ENCODE results near the gene TYRP1.
"Not testable (repeated sequence)": the region's sequence is repeated elsewhere in the genome, so short reads cannot be mapped to it uniquely, and the experiment has no call there.

Gene TYRP1, protein sequence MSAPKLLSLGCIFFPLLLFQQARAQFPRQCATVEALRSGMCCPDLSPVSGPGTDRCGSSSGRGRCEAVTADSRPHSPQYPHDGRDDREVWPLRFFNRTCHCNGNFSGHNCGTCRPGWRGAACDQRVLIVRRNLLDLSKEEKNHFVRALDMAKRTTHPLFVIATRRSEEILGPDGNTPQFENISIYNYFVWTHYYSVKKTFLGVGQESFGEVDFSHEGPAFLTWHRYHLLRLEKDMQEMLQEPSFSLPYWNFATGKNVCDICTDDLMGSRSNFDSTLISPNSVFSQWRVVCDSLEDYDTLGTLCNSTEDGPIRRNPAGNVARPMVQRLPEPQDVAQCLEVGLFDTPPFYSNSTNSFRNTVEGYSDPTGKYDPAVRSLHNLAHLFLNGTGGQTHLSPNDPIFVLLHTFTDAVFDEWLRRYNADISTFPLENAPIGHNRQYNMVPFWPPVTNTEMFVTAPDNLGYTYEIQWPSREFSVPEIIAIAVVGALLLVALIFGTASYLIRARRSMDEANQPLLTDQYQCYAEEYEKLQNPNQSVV

DNA sequence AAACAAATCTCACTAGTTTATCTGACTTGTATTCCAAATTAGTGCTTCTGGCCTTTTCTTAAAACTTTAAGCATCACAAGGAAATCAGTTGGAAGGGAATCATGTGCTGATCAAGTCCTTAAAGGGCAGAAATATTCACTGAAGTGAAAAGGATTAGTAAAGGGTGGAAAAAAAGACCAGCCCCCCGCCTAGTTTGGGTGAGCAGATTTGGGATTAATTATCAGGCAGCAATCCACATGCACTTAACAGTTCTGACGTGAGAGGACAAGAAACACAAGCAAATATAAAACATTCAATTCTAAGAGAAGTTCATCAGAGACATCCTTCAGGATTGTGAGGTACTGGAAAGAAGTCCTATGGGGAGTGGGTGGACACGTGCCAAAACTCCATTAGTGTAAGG is at the start of gene TYRP1:
TSS of gene TYRP1 (plus strand) at position 245 of the 400 bp plus-strand sequence. CDS start 612 bp downstream, outside the sequence.
- FAIRE-seq = no peak

DNA sequence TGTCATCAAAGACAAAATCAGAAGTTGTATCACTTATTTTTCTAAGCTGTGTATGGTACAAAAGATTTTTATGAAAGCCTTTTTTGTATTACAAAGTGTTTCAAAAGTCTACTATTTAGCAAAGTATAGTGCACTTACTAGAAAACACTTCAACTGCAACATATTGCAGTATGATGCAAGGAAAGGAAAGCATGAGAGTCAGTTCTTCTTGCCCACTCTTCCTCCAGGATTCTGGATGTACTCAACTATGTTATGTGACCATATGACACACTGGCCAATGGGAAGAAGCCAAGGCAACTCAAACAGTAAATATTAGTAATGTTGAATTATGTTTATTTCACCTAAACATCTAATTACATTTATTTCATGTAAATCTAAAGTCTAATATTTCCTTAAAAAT is 49.5 kb upstream of the TYRP1 start:
- FAIRE-seq = no peak

DNA sequence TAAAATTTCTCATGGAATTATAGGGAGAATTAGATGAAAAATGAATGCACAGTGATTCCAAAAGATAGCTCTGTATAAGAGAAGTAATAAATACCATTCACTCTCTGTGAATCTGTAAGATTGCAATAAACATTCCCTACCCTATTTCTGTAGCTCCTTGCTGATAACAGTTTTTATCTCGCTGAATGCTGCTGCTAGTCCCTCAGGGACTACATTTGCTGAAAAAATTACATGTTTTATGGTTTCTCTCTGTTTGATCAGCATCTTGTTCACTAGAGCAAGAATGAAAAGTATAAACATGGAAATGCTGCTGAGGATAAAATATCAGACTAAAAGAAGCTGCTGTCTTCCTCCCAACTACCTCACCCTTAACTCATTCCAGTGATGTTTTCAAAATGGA is 44.3 kb upstream of the TYRP1 start:
- no peak for FAIRE-seq

DNA sequence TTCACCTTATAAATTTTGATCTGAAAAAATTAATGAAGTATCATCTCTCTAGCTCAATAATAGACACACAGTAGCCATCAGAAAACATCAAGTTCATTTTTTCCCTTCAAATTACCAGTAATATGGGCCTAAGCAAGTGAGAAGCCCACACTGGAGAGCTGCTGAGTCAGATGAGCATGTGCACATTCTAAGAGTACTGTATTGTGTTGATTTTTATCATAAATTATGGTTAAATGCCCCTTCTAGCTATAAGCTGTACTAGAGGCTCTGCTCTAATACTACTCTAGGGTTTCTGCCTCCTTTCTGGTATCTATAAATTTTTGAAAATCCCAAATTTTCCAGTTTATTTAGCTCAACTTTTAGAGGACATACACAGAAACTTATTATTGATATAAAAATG is 42.1 kb upstream of the TYRP1 start:
- FAIRE-seq = no peak

DNA sequence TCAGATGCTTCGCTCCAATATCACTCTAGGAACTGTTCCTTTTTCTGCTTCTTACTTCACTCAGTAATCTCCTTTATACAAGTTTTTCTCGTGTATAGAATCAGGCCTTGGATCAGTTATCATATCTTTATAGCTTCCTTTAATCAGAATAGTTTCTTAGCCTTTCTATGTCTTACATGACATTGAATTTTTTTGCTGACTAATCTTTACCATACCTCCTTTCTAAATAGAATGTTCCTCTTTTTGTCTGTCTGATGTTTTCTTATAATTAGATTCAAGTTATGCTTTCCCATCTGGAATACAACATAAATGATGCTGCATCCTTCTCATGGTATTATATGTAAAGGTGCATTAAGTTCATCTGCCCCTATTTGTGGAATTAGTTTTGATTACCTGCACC is 40.2 kb upstream of the TYRP1 start:
- no peak for FAIRE-seq

DNA sequence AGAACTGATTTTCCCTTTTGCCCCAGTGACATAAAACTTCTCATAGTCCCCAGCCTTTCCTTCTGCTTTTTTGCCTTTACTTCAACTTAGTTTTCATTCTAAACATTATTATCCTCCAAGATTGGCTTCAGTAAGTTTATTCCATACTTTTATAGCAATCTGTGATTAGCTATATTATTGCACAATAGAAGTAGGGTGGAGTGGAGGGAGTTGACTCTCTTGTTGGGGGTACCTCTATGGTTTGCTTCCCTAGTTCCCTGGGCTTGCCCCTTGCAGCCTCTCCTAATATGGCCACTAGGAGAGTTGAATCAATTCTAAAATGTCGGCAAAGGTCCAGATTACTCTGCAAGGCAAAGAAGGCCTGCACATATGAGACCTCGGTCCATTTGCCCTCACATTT is 36.4 kb upstream of the TYRP1 start:
- no peak for FAIRE-seq

DNA sequence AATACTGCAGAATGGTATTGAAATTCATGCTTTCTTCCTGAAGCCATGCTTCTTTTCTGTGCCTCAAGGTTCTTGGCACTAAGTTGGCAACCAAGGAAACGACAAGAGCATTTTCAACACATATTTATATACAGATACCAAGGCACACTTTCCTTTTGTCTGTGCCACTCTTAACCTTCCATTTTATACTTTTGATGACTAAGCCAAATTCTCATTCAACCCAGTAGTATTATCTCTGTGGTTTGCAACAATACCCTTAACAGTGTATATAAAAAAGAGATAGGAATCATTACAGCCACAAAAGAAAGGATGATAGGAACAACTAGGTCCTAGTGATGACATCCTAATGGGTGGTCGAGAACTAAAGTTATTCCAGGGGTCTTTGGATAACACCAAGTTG is 36.0 kb upstream of the TYRP1 start:
- FAIRE-seq = no peak

DNA sequence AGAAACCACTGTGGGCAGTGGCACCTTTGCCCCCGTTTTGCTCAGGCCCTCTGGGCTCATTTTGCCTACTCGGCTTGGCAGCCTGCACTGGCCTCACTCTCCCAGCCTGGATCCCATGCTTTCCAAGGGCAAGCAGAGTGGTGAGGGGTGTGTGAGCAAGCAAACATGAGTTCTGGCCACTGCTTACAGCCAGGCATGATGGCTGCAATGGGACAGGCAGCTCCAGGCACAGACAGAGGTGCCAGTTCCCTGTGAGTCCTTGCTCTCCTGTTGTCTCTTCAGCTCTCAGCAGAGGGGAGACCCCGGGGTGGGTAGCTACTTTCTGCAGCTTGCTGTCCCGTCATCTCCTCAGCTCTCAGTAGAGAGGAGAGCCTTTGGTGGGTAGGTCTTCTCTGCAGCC is 35.2 kb upstream of the TYRP1 start:
- FAIRE-seq = no peak

DNA sequence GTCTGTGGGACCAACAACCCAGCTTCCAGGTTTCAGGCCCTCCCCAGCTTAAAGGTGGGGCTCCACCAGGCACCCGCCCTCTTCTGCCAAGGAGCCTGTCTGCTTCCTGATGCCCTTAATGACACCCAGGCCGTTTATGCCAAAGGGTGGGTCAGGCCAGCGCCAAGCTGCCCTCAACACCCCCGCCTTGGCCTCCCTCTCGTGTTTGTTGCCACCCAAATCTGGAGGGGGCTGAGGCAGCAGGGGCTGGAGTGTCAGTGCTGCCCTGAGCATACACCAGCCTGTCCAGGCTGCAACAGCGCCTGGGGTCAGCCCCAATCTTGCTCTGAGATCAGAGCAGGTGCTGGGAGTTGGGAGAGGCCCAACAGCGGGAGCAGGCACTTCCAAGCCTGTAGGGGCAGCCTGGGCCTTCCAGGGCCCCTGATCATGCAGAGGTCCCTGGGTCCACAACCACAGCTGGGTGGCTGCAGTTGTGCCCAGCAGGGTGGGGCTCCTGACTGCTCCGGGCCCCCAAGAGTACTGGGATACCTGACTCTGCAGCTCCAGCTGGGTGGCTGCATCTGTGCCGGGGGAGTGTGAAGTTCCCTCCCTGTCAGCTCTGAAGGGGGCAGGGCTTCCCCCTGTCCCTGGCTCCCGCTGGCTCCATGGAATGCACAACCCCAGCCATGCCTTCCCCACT is 34.5 kb upstream of the TYRP1 start:
- no peak for FAIRE-seq

DNA sequence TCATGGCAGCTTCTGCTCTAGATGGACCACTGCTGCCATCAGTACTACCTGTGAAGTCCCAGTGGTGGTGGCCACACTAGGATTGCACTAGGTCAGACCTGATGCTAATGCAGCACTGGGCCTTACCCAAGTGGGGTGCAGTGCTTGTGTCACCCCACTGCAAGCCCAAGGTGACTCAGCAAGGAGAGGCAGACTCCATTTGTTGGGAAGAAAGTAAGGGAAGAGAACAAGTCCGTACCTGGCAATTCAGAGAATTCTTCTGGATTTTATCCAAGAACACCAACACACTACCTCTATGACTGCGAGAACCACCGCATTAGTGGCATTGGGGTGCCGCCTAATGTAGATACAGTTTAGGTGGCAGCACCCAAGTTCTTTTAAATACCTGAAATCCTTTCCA is 34.0 kb upstream of the TYRP1 start:
- FAIRE-seq = no peak

DNA sequence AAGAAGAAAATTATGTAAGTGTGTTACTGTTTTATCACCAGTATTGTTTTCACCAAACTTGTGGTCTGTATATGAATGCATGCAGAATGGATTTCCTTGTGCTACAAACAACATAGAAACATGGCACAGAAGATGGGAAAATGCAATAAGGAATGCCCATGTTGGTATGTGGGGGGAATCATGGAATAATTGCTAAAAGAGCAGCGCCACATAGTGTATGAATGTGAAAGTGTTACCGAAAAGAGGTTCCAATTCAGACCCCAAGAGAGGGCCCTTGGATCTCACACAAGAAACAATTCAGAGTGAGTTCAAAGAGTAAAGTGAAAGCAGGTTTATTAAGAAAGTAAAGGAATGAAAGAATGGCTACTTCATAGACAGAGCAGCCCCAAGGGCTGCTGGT is 26.4 kb upstream of the TYRP1 start:
- no peak for FAIRE-seq

DNA sequence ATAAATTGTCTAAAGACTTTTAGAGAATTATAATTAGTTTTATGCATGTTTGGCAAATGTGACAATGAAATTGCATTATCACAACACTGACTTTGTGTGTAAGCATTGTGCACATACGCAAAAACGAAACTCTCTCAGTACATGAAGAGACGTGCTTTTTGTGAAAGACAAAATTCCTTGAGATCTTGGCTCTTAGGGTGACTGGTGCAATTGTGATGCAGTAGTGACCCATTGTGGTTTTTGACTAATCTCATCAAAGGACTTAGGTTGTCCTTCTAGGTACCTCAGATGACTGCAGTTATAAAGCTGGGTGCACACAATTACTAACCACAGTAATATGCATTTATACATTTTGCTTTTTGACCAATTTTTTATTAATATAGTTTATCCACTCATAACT is 25.3 kb upstream of the TYRP1 start:
- no peak for FAIRE-seq

DNA sequence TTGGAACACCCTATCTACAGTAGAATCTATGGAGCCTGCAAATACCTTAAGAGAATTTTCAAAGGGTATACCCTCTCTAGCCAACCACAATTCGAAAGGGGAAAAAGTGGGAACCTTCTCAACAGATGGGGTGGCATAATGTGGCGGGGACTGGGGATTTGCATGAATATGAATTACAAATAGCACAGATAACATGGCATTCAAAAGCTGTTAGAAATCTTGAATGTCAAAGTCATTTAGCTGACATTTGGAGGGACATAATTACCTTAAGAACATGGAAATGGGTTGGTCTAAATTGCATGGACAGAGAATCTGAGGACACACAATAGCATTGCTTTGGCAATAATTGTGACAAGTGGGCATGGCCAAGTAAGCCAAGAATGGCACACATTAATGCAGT is 23.2 kb upstream of the TYRP1 start:
- no peak for FAIRE-seq

DNA sequence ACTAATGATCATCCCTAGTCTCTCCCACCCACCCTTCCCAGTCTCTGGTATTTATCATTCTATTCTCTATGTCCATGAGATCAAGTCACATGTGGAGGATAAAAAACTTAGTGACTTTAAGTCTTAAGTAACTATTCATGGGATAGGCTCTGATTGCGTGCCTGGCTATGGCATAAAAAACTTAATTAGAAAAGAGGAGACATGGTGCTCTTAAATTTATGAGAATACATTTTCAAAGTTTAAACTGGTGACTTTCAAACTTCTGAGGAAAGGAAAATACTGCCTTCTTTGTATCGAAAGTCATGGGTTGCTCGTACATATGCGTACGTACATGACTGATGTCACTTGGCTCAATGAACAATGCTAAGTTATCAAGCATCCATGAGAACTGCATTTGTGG is 18.2 kb upstream of the TYRP1 start:
- FAIRE-seq = no peak

DNA sequence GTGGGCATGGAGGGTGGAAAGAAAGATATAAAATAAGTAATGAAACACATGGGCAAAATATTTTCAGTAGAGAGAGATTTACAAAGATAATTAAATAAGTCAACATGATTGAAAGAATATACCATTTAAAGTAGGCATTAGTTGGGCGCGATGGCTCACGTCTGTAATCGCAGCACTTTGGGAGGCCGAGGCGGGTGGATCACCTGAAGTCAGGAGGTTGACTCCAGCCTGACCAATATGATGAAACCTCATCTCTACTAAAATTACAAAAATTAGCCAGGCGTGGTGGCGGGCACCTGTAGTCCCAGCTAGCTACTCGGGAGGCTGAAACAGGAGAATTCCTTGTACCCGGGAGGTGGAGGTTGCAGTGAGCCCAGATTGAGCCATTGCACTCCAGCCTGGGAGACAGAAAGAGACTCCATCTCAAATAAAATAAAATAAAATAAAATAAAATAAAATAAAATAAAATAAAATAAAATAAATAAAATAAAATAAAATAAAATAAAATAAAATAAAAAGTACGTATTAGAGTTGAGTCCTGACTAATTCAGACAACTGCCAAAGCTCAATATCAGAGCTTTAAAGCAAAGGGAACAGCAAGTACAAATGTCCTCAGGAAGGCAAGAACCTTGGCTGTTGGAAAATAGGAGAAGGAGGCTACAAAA is 15.6 kb upstream of the TYRP1 start:
- FAIRE-seq = not testable (repeated sequence)

DNA sequence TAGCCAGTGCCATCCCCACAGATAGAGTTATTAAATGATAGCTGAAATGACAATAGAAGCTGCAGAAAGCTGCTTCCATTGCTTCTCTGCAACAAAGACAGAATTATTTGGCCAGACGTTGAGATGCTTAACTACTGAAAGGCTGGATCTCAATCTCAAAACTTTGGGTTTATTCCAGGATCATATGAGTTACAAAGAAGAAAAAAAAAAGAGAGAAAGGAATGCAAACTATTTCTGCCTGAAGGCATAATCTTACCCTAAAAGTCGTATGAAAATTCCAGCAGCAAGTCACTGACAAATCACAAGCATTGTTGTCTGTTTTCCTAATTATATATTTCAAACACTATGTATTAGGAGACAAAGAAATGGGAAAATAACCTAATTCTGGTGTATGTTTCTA is 12.8 kb upstream of the TYRP1 start:
- no peak for FAIRE-seq

DNA sequence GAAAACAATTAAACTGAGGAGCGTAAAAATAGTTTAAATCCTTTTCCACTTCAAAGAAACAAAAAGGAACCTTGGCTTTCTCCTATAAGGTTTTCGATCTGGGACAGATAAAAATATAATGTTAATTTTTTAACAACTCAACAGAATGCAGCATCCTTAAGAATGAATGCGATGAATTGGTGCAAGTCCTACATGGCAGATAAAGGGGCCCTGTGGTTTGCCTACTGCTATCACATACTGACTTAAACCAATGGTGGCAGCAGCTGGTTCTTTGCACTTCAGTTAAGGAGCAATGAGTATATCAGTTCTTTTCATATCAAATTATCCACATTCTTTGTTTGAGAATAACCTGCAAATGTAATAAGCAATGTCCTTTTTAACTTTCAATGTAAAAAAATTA is 12.4 kb upstream of the TYRP1 start:
- FAIRE-seq = no peak

DNA sequence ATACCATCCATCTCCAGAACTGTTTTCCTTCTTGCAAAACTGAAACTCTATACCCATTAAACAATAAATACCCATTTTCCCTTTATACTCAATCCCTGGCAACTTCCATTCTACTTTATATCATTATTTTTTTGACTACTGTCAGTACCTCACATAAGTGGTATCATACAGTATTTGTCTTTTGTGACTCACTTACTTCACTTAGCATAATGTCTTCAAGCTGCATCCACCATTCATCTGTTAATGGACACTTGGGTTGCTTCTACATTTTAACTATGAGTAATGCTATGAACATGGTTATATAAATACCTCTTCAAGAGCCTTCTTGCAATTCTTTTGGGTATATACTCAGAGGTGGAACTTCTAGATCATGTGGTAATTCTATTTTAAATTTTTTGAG is 11.6 kb upstream of the TYRP1 start:
- FAIRE-seq = no peak

DNA sequence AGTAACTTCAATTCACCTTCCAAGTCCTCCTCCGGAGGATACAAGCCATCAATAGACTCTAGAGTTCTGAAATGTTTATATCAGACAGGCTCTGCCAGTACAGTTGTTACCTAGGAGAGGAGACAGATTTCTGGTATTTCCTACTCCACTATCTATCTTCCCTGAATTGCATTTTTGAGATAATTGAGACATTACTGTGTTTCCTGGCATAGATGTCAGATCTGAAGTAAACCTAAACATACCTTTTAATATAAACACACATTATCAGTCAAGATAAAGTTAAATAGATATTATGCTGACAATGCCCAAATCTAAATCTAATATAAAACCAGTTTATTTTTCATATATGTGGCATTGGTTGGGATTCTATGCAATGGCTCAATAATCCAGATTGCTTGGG is 8.2 kb upstream of the TYRP1 start:
- no peak for FAIRE-seq

DNA sequence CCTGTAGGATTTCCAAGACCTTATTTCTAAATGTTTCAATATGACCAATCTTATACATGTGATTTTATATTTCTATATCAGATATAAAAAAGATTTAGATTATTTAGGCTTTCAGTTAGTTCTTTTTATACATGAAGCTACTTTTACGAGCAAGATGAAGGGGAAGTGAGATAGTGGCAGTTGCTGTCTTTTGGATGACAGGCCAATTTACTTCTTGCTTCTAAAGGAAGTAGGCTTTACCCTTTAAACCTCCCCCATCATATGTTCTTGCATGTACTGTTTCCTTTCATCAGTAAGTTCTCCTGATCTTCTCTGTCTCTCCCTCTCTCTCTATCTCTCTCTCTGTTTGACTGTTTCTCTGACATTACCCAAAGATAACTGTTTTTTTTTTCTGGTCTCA is 4.0 kb upstream of the TYRP1 start:
- FAIRE-seq = no peak

DNA sequence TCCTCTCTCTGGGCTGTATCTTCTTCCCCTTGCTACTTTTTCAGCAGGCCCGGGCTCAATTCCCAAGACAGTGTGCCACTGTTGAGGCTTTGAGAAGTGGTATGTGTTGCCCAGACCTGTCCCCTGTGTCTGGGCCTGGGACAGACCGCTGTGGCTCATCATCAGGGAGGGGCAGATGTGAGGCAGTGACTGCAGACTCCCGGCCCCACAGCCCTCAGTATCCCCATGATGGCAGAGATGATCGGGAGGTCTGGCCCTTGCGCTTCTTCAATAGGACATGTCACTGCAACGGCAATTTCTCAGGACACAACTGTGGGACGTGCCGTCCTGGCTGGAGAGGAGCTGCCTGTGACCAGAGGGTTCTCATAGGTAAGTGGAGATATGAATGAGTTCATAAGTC is 828 bp downstream of the TYRP1 start:
- FAIRE-seq = no peak

DNA sequence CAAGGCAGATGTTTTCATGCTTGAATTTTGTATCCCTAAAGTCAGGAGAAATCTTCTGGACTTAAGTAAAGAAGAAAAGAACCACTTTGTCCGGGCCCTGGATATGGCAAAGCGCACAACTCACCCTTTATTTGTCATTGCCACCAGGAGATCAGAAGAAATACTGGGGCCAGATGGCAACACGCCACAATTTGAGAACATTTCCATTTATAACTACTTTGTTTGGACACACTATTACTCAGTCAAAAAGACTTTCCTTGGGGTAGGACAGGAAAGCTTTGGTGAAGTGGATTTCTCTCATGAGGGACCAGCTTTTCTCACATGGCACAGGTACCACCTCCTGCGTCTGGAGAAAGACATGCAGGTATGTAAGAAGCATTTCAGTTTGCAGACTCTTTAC is 2.3 kb downstream of the TYRP1 start:
- FAIRE-seq = no peak

DNA sequence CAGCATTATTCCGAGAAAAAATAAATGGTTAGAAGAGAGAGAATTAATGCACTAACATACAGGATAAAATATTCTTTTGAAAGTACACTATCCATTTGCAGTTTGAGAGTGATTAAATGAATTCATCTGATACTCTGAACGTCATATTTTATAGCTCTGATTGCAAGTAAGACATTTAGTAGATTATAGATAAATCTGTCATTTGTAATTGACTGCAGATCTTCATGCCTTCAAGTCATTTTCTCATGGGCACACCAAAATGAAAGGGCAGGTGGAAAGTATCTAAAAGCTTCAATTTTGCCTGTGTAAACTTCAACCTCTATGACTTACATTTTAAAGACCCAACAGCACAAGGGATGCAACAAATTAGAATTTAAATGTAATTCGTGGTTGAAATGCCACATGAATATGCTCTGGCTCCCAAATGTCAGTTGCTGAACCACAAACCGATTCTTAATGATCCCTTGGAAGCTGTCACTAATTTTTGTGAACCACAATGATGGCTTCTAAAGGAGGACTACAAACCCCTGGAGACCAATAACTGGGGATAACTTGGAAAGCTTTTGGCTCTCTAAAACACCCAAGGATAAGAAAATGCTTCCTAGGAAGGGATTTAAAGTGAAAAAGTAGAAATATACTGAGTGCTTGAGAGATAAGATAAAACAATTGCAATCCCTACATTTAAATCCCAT is 3.9 kb downstream of the TYRP1 start:
- FAIRE-seq = no peak

Data from colon (tissue), 2 donors.